Effector memory CD8-positive, alpha-beta T cell (primary cell): ENCODE measurements around the gene MBD5.
"Not testable (repeated sequence)": the region's sequence is repeated elsewhere in the genome, so short reads cannot be mapped to it uniquely, and the experiment has no call there.

ENCODE experiments used
- ATAC-seq: fragments of 150-1000 bp; cut with Tn5 transposase; replicated peaks from 2 replicates; pipeline ENCODE4 v1.10.0; 2021; ENCODE audit warnings: mild to moderate bottlenecking, moderate library complexity
- DNase-seq, 3 experiments: peaks; one replicate each; pipeline ENCODE4 v3.0.0; 2021
- H3K27ac Mint-ChIP-seq, 2 donors: one replicate each; pipeline ENCODE4 v1.8.0; 2022; ENCODE audit warnings: mild to moderate bottlenecking in 2 of 2, mixed read lengths in 2 of 2, moderate library complexity in 2 of 2
- H3K27me3 Mint-ChIP-seq, 2 donors: one replicate each; pipeline ENCODE4 v1.8.0; 2022; ENCODE audit warnings: mixed read lengths in 2 of 2
- H3K36me3 Mint-ChIP-seq: one replicate; pipeline ENCODE4 v1.8.0; 2022; ENCODE audit warnings: mild to moderate bottlenecking, moderate library complexity, mixed read lengths; ENCODE audit not compliant: insufficient read depth
- H3K4me1 Mint-ChIP-seq, 2 donors: one replicate each; pipeline ENCODE4 v1.8.0; 2022; ENCODE audit warnings: low read depth in 2 of 2, mixed read lengths in 2 of 2
- H3K4me3 Mint-ChIP-seq, 2 donors: one replicate each; pipeline ENCODE4 v1.8.0; 2022; ENCODE audit warnings: mild to moderate bottlenecking in 2 of 2, mixed read lengths in 2 of 2, moderate library complexity in 2 of 2
- H3K9me3 Mint-ChIP-seq, 2 donors: one replicate each; pipeline ENCODE4 v1.8.0; 2022; ENCODE audit warnings: mixed read lengths in 2 of 2

The MBD5 gene

GRCh38 chr2:148007219-148007900, 13.5 kb upstream of the MBD5 start:
- Mint-ChIP-seq H3K27me3 (no peaks in the 10 kb centered on the region), H3K9me3 (peaks cover 3 to 6% of the 10 kb centered on the region in 2 donors), H3K4me1 (peaks cover 22 to 68% of the 10 kb centered on the region in 2 donors), H3K36me3 (peaks cover 2% of the 10 kb centered on the region), H3K4me3 (no peak overlapping the region), H3K27ac (no peak overlapping the region)
- DNase-seq (no peak), ATAC-seq (no peak)

GRCh38 chr2:148008411-148008810, 12.5 kb upstream of the MBD5 start:
- not testable (repeated sequence) for H3K27me3 Mint-ChIP-seq, H3K4me3 Mint-ChIP-seq, H3K9me3 Mint-ChIP-seq, H3K27ac Mint-ChIP-seq, DNase-seq, ATAC-seq, H3K36me3 Mint-ChIP-seq
- H3K4me1 Mint-ChIP-seq = peaks cover 24 to 67% of the 10 kb centered on the region in 2 donors

- peaks cover 25 to 55% of the 10 kb centered on the region in 2 donors for H3K4me1 Mint-ChIP-seq
- H3K9me3 Mint-ChIP-seq = no peaks in the 10 kb centered on the region
- no peak overlapping the region for H3K4me3 Mint-ChIP-seq
- DNase-seq = no peak
- H3K27ac Mint-ChIP-seq = no peak overlapping the region
- H3K27me3 Mint-ChIP-seq = no peaks in the 10 kb centered on the region
- H3K36me3 Mint-ChIP-seq = no peaks in the 10 kb centered on the region
- no peak for ATAC-seq
Observed at GRCh38 chr2:148013876-148014275, 7.0 kb upstream of the MBD5 start.

GRCh38 chr2:148014616-148015015, 6.3 kb upstream of the MBD5 start:
- no peak overlapping the region for H3K27ac Mint-ChIP-seq
- no peak overlapping the region for H3K4me3 Mint-ChIP-seq
- ATAC-seq (no peak), DNase-seq (no peak)
- no peaks in the 10 kb centered on the region for H3K36me3 Mint-ChIP-seq
- H3K4me1 Mint-ChIP-seq = peaks cover 28 to 54% of the 10 kb centered on the region in 2 donors
- H3K9me3 Mint-ChIP-seq = no peaks in the 10 kb centered on the region
- no peaks in the 10 kb centered on the region for H3K27me3 Mint-ChIP-seq

- peak within 1 kb of the TSS; percentile 92 to 93 for H3K27ac Mint-ChIP-seq
- peaks cover 11% of the 10 kb centered on the region for H3K36me3 Mint-ChIP-seq
- peaks cover 36 to 52% of the 10 kb centered on the region in 2 donors for H3K4me1 Mint-ChIP-seq
- peak; percentile 84 for ATAC-seq
- peak; percentile 91 to 94 (median 91) for DNase-seq
- H3K27me3 Mint-ChIP-seq = no peaks in the 10 kb centered on the region
- H3K4me3 Mint-ChIP-seq = peak within 1 kb of the TSS; percentile 90 to 94
- H3K9me3 Mint-ChIP-seq = no peaks in the 10 kb centered on the region
Observed at GRCh38 chr2:148020111-148021058, 506 bp upstream of the MBD5 start, which contains the start of gene ORC4. Gene ORC4, minus strand, starts transcription at chr2:148020737. Its CDS starts 44,779 bp downstream, at chr2:147975958.

- no peak for DNase-seq
- peak overlapping the region; percentile 92 to 93 for H3K27ac Mint-ChIP-seq
- ATAC-seq = no peak
- peak overlapping the region; percentile 90 to 94 for H3K4me3 Mint-ChIP-seq
- H3K36me3 Mint-ChIP-seq = peaks cover 11% of the 10 kb centered on the region
- no peaks in the 10 kb centered on the region for H3K9me3 Mint-ChIP-seq
- H3K27me3 Mint-ChIP-seq = no peaks in the 10 kb centered on the region
- H3K4me1 Mint-ChIP-seq = peaks cover 34 to 54% of the 10 kb centered on the region in 2 donors
Observed at GRCh38 chr2:148021886-148022285, 995 bp downstream of the MBD5 start.

GRCh38 chr2:148022351-148022750, 1.5 kb downstream of the MBD5 start:
- no peak for ATAC-seq

GRCh38 chr2:148022882-148023281, 2.0 kb downstream of the MBD5 start:
- DNase-seq = no peak
- Mint-ChIP-seq H3K36me3 (peaks cover 11% of the 10 kb centered on the region), H3K27me3 (no peaks in the 10 kb centered on the region), H3K9me3 (no peaks in the 10 kb centered on the region), H3K4me3 (peak overlapping the region; percentile 90 to 94), H3K27ac (peak overlapping the region; percentile 12 to 92), H3K4me1 (peaks cover 31 to 53% of the 10 kb centered on the region in 2 donors)
- no peak for ATAC-seq

More at GRCh38 chr2:148022351-148022750, 1.5 kb downstream of the MBD5 start:
- Mint-ChIP-seq H3K27ac (peak overlapping the region; percentile 92 to 93), H3K4me3 (peak overlapping the region; percentile 90 to 94), H3K4me1 (peaks cover 33 to 54% of the 10 kb centered on the region in 2 donors), H3K27me3 (no peaks in the 10 kb centered on the region), H3K36me3 (peaks cover 11% of the 10 kb centered on the region), H3K9me3 (no peaks in the 10 kb centered on the region)
- DNase-seq = no peak

- H3K27ac Mint-ChIP-seq = peak overlapping the region in 1 of 2 donors; percentile 92
- no peaks in the 10 kb centered on the region for H3K27me3 Mint-ChIP-seq
- peak overlapping the region in 1 of 2 donors; percentile 43 for H3K4me3 Mint-ChIP-seq
- no peak for DNase-seq
- peaks cover 25 to 45% of the 10 kb centered on the region in 2 donors for H3K4me1 Mint-ChIP-seq
- ATAC-seq = no peak
- no peaks in the 10 kb centered on the region for H3K9me3 Mint-ChIP-seq
- peaks cover 11% of the 10 kb centered on the region for H3K36me3 Mint-ChIP-seq
Observed at GRCh38 chr2:148023861-148024260, 3.0 kb downstream of the MBD5 start.

GRCh38 chr2:148026573-148026972, 5.7 kb downstream of the MBD5 start:
- ATAC-seq (no peak), DNase-seq (no peak)
- Mint-ChIP-seq H3K4me3 (no peak overlapping the region), H3K9me3 (no peaks in the 10 kb centered on the region), H3K4me1 (peaks cover 11 to 28% of the 10 kb centered on the region in 2 donors), H3K36me3 (no peaks in the 10 kb centered on the region), H3K27me3 (no peaks in the 10 kb centered on the region), H3K27ac (no peak overlapping the region)

- no peak overlapping the region for H3K27ac Mint-ChIP-seq
- H3K36me3 Mint-ChIP-seq = no peaks in the 10 kb centered on the region
- no peaks in the 10 kb centered on the region for H3K9me3 Mint-ChIP-seq
- H3K4me1 Mint-ChIP-seq = peaks cover 9 to 29% of the 10 kb centered on the region in 2 donors
- ATAC-seq = no peak
- no peaks in the 10 kb centered on the region for H3K27me3 Mint-ChIP-seq
- no peak for DNase-seq
- no peak overlapping the region for H3K4me3 Mint-ChIP-seq
Observed at GRCh38 chr2:148027822-148028221, 6.9 kb downstream of the MBD5 start.

- no peaks in the 10 kb centered on the region for H3K27me3 Mint-ChIP-seq
- H3K36me3 Mint-ChIP-seq = no peaks in the 10 kb centered on the region
- DNase-seq (no peak), ATAC-seq (no peak)
- H3K4me1 Mint-ChIP-seq = peaks cover 7 to 22% of the 10 kb centered on the region in 2 donors
- H3K9me3 Mint-ChIP-seq = no peaks in the 10 kb centered on the region
- no peak overlapping the region for H3K4me3 Mint-ChIP-seq
- no peak overlapping the region for H3K27ac Mint-ChIP-seq
Observed at GRCh38 chr2:148028781-148029180, 7.9 kb downstream of the MBD5 start.

- Mint-ChIP-seq H3K4me3 (no peak overlapping the region), H3K27ac (no peak overlapping the region), H3K4me1 (peaks cover 3 to 19% of the 10 kb centered on the region in 2 donors), H3K9me3 (no peaks in the 10 kb centered on the region), H3K27me3 (no peaks in the 10 kb centered on the region), H3K36me3 (no peaks in the 10 kb centered on the region)
- DNase-seq (no peak), ATAC-seq (no peak)
Observed at GRCh38 chr2:148031152-148031551, 10.3 kb downstream of the MBD5 start.
